GM12878 (cell line): ENCODE measurements around the gene SLC2A9.

Experiments
- CHD2 ChIP-seq: IDR thresholded peaks from 2 replicates; pipeline ENCODE4 v1.6.1; 2011; ENCODE audit warnings: low read depth, low read length, improper control_type of control experiment, borderline replicate concordance
- CREB1 ChIP-seq: IDR thresholded peaks from 2 replicates; pipeline ENCODE4 v1.6.1; 2012; ENCODE audit warnings: low read depth, mild to moderate bottlenecking, inconsistent platforms
- KDM1A ChIP-seq: fragments of 200-600 bp; sonication (generic); IDR thresholded peaks from 2 replicates; pipeline ENCODE4 v1.6.1; 2016; ENCODE audit warnings: borderline replicate concordance
- SMC3 ChIP-seq: IDR thresholded peaks from 2 replicates; pipeline ENCODE4 v1.6.1; 2011; ENCODE audit warnings: low read length, improper control_type of control experiment, borderline replicate concordance
- TCF12 ChIP-seq: IDR thresholded peaks from 2 replicates; pipeline ENCODE4 v1.6.1; 2011; ENCODE audit warnings: low read depth, mild to moderate bottlenecking, low read length

GRCh38 chr4:9898596-9899305, 122.5 kb downstream of the SLC2A9 start:
- TF ChIP-seq SMC3 (peak; percentile 43; the same call in 1 of the 2 replicates), CREB1 (no peak), KDM1A (no peak), CHD2 (no peak), TCF12 (no peak)
